GM12873 (cell line): Measurements from ENCODE around the gene MDH2.

Experiments
- CTCF ChIP-seq: IDR thresholded peaks from 2 replicates; pipeline ENCODE4 v1.5.1; 2012; ENCODE audit warnings: low read depth, mild to moderate bottlenecking, moderate library complexity, low read length, control low read depth; ENCODE audit not compliant: insufficient read depth; ENCODE audit errors: missing control alignments

The MDH2 gene

GRCh38 chr7:76051840-76052239, 3.9 kb downstream of the MDH2 start:
- no peak for TF ChIP-seq CTCF

DNA sequence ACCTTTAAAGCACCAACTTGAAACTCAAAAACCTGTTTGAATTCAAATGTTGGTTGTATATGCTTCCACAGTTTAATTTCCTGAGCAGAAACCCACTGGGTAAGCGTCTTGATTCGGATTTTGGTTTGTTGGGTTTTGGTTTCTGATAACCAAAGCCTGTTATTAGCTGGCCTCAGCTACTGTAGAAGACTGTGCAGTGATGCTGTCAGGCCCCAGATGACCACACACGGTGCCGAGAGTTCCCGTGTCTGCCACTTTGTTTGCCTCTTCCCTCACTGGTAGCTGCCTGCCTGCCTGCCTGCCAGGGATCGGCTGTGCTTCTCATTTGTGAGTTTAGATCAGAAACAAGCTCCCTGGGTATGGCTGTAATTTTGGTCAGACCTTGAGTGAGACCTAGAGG, 5.6 kb downstream of the MDH2 start:
- no peak for TF ChIP-seq CTCF

DNA sequence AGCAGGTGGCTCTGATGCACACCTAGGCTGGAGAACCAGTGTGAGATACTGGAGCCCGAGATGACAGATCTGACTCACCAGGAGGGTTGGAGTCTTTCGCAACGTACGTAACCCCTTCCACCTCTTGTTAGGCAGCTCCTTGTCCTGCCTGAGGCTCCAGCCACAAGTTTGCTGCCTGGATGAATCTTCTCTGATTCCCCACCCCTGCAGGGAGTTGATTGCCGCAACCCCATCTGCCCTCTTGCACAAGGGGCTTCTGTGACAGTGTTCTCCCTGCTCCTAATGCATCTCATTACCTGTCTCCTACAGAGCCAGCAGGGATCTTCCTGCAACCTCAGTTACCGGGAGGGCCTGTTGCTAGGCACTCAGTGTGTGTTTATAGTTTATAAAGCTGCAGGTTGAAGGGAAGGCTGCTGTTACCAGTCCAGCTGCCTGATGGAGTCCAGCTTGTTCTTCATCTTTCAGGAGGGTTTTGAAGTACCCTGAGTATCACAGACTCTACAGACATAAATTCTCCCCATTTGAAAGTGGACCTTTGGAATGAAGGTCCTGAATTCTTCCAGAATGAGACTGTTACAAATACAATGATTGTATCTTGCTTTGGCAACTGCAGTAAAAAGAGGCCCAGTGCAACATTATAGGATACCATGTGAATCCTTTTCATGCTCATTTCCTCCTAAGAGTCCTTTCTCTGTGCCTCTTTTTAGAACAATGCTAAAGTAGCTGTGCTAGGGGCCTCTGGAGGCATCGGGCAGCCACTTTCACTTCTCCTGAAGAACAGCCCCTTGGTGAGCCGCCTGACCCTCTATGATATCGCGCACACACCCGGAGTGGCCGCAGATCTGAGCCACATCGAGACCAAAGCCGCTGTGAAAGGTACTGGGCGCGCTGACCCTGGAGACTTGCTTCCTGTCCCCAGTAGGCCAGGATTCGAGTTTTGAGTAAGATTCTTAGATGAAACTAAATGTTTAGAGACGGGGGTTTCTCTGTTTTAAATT, 6.5 kb downstream of the MDH2 start:
- no peak for TF ChIP-seq CTCF

DNA sequence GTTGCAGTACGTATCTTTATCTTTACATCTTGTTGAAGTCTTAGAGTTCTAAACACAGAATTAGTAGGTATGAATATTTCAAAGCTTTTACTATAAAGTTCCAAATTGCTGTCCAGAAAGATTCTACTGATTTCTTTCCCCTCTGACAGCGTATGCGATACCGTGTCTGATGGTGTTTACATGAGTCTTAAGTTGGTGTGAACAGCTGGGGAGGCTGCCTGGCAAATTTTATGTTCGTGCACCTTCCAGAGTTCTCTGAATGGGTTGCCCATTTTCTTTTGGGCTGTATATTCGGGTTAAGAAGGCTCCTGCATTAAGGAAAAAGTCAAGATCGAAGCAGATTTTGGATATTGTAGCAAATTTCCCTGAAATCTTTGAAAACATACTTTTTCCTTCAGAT, 8.3 kb downstream of the MDH2 start:
- TF ChIP-seq CTCF = no peak

GRCh38 chr7:76057103-76057812, 9.4 kb downstream of the MDH2 start:
- TF ChIP-seq CTCF = no peak

- TF ChIP-seq CTCF = no peak
Observed at GRCh38 chr7:76057813-76058145, 9.9 kb downstream of the MDH2 start.

GRCh38 chr7:76060842-76061241, 12.9 kb downstream of the MDH2 start:
- no peak for TF ChIP-seq CTCF
